ENCODE measurements around the gene KAZN. TPM values are rescaled to one million over a fixed set of nuclear protein-coding genes. Genes with fewer than 3 reads are reported as not detected.
A peak's percentile ranks its signal among the peaks of the same experiment; 100 is the strongest.

The KAZN gene
- total RNA-seq, 2 donors from 2014 or later = 0.31 to 1.4 TPM

DNA sequence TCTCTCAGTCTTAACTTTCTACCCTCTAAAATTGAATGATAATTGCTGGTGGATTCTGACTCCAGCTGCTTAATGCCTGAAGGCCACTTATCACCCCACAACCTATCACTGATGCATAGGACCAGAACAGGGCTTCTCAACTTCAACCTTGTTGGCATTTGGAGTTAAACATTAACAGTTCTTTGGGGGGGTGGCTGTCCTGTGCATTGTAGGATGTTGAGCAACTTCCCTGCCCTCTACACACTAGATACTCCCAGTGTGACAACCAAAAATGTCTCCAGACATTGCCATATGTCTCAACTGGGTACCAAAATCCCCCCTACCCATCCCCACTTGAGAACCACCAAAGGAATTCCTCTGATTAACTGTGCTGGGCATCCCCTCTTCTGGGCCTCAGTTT is 279.6 kb downstream of the KAZN start:
- no peak overlapping the region for H3K27ac Mint-ChIP-seq
- H3K27me3 Mint-ChIP-seq = peaks cover 13 to 20% of the 10 kb centered on the region in 2 donors
- H3K4me1 Mint-ChIP-seq (ENCODE audit: low read depth in 2 of 2) = no peaks in the 10 kb centered on the region
- H3K36me3 Mint-ChIP-seq = no peaks in the 10 kb centered on the region
- no peak for ATAC-seq
- no peak for DNase-seq (ENCODE audit: low spot score)
- H3K9me3 Mint-ChIP-seq = no peaks in the 10 kb centered on the region
- H3K4me3 Mint-ChIP-seq = no peak overlapping the region

DNA sequence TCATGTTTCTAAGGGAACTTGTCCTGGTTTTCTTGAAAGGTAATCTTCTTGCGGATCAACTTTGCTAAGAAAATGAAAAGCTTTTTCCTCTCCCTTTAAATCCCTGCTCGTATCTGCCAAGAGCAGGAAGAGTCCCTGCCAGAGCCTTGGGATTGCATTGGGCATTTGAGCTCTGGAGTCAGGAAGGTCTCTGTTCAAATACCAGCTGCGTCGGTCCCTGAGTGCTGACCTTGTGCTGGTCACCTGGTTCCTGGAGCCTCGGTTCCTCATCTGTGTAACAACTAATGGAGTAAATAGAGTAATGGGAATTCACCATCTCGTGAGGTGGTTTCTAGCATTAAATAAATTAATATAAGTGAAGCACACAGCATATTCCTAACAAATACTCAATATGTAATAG is 280.5 kb downstream of the KAZN start:
- no peak for ATAC-seq
- no peak for DNase-seq (ENCODE audit: low spot score)
- Mint-ChIP-seq H3K4me3 (no peak overlapping the region), H3K36me3 (no peaks in the 10 kb centered on the region), H3K9me3 (no peaks in the 10 kb centered on the region), H3K27me3 (peaks cover 13 to 20% of the 10 kb centered on the region in 2 donors), H3K27ac (no peak overlapping the region), H3K4me1 (ENCODE audit: low read depth in 2 of 2) (no peaks in the 10 kb centered on the region)

DNA sequence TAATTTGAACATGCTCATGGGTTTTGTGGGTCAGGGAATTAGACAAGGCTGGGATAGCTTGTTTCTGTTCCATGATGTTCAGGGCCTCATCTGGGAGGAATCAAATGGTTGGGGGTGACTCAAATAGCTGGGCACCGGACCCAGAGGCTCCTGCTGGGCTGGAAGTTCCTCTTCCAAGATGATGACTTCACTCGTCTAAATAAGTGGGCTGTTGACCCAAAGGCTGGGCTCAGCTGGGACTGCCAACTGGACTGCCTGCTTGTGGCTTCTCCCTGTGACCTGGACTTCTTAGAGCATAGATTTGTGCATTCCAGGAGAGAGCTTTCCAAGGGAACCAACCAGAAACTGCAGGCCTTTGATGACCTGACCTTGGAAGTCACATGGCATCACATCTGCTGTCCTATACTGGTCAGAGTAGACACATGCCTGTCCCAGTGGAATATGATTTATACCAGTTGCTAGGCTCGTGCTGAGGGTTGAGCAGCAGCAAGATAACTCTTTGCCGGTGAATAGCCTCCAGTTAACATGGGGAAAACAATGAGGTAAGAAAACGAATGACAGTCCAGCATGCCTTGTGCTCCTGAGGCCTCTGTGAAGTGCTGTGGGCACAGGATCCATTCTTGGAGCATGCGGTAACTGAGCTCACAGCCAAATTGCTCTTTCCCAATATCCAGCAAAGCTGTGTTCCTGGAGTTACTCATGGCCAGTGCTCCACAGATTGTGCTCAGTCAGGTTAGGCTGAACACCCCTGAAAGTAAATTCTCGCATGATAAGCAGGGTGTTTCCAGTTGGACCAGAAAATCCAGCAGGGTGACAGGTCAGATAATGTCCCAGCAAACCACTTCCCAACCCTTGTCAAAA is 282.2 kb downstream of the KAZN start:
- Mint-ChIP-seq H3K36me3 (no peaks in the 10 kb centered on the region), H3K27me3 (peaks cover 19 to 25% of the 10 kb centered on the region in 2 donors), H3K9me3 (no peaks in the 10 kb centered on the region), H3K4me1 (ENCODE audit: low read depth in 2 of 2) (no peaks in the 10 kb centered on the region), H3K4me3 (no peak overlapping the region), H3K27ac (no peak overlapping the region)
- DNase-seq (ENCODE audit: low spot score) = no peak
- no peak for ATAC-seq

DNA sequence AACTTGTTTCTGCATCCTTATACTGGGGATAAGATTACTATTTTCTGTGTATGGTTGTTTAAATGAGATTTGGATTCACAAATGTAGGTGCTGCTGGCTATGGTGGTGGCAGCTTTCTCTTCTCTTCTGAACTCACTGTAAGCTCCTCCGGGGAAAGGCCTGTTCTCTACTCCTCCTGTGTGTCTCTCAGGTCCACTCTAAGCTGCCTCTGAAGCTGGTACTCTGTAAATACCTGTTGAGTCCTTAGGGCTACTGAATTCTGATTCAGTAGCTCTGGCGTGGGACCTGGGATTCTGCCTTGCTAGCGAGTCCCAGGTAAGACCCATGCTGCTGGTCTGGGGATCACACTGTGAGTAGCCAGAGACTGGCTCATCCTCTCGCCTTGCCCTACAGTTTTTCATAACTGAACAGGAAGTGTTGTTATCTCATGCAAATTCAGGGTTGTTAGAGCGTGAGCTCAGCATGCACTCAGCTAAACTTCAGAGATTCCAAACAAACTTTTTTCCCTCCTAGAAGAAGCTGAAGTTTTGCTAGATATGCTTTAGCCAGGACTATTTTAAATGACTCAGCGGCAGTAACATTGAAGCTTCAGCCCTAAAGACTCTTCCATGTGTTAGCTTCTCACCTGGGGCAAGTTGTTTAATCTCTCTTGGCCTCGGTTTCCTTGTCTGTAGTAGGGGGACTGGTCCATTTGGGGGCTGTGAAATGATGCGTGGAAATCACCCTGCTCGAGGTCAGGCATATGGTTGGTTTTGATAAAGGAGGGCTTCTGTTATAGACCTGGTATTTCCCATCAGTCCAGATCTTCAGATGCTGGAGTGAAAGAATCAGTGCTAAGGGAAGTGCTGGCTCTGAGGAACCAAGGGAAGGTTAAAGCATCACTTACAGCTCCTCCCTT is 283.5 kb downstream of the KAZN start:
- H3K4me1 Mint-ChIP-seq (ENCODE audit: low read depth in 2 of 2) = no peaks in the 10 kb centered on the region
- no peaks in the 10 kb centered on the region for H3K36me3 Mint-ChIP-seq
- ATAC-seq (no peak), DNase-seq (ENCODE audit: low spot score) (no peak)
- H3K4me3 Mint-ChIP-seq = no peak overlapping the region
- H3K27ac Mint-ChIP-seq = no peak overlapping the region
- H3K9me3 Mint-ChIP-seq = no peaks in the 10 kb centered on the region
- H3K27me3 Mint-ChIP-seq = peaks cover 15 to 32% of the 10 kb centered on the region in 2 donors

DNA sequence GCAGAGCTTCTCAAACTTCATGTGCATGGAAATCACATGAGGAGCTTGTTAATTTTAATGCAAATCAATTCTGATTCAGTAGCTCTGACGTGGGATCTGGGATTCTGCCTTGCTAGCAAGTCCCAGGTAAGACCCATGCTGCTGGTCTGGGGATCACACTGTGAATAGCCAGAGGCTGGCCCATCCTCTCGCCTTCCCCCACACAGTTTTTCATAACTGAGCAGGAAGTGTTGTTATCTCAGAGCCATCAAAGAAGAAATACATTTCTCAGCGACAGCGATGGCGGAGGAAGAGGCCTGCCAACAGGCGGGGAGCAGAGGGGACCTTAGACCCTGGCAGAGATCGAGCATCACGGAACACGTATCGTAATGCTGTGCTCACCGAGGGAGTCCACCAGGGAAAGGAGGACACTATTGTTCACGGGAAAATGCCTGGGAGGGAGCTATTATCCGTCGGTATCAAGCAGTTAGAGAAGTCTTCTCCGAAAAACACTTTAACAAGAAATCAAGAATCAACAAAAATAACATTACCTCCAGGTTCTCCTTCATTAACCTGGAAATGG is 286.2 kb downstream of the KAZN start:
- Mint-ChIP-seq H3K27me3 (peaks cover 13 to 36% of the 10 kb centered on the region in 2 donors), H3K9me3 (no peaks in the 10 kb centered on the region), H3K4me1 (ENCODE audit: low read depth in 2 of 2) (no peaks in the 10 kb centered on the region), H3K4me3 (no peak overlapping the region), H3K27ac (no peak overlapping the region), H3K36me3 (no peaks in the 10 kb centered on the region)
- ATAC-seq (no peak), DNase-seq (ENCODE audit: low spot score) (no peak)

DNA sequence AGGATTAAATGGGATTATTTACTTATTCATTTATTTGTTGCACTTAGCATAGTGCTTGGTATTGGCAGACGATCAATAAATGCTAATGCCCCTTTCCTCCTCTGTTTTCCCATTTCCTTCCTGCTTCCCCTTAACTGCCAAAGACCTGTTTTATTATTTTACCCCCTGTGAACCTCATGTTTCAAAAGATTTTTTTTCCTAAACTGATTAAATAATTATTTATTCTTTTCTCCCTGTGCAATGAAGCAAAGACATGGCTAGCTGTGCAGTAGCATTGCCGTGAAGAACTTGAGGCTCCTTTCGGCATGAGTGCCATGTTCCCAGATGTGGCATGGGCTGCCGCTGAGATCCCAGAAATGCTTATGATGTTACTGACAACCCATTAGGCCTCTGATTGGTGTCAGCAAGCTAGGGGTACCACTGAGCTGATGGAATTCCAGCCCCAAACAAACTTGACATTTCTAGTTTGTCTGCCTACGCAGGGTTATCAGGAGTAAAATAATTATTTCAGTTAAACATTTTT is 288.6 kb downstream of the KAZN start:
- no peak for ATAC-seq
- Mint-ChIP-seq H3K36me3 (no peaks in the 10 kb centered on the region), H3K4me1 (ENCODE audit: low read depth in 2 of 2) (no peaks in the 10 kb centered on the region), H3K9me3 (no peaks in the 10 kb centered on the region), H3K27me3 (peaks cover 8 to 31% of the 10 kb centered on the region in 2 donors), H3K27ac (no peak overlapping the region), H3K4me3 (no peak overlapping the region)
- DNase-seq (ENCODE audit: low spot score) = no peak

DNA sequence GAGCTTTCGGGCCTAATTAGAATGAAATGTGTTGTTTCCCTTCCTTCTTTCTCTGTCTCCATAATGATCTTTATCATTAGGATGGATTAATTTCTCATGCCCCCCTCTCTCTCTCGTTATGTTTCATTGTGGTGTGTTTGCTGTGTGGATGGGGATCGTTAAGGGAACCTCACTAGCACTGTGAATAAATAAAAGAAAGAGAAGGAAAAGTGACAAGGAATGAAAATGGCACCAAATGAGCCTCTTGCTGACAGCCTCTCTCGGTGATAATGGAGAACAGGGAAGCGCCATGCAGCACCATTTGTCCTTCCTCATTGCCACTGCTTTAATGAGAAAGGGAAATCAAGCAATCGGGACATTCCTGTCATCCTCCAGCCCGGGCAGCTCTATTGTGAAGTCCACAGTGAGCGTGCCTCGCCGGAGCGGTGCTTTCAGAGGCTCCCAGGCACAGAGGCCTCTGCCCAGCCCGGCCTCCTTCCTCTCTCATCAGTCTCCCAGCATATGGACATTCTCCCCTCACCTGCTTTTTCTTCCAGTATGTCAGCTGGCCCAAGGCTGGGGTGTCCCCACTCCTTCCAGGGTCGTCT is 289.4 kb downstream of the KAZN start:
- peaks cover 9 to 30% of the 10 kb centered on the region in 2 donors for H3K27me3 Mint-ChIP-seq

DNA sequence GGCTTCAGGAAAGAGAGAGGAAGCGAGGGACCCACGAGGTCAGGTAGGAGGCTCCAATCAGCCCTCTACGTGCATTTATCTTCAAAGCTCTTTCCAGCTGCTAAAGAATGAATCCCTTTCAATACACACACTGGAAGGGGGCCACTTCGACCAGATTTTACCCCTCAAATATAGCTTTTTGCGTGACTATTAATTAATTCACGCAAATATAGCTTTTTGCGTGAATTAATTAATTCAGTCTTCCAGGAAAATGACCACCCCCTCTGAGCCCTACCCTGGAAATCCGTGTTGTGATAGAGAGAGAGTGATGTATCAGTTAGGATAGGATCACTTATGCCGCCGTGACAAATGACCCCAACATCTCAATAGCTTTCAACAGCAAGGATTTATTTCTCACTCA is 289.9 kb downstream of the KAZN start:
- no peak for ATAC-seq
- Mint-ChIP-seq H3K9me3 (no peaks in the 10 kb centered on the region), H3K27ac (no peak overlapping the region), H3K4me3 (no peak overlapping the region), H3K4me1 (ENCODE audit: low read depth in 2 of 2) (no peaks in the 10 kb centered on the region), H3K27me3 (peaks cover 7 to 31% of the 10 kb centered on the region in 2 donors), H3K36me3 (no peaks in the 10 kb centered on the region)
- DNase-seq (ENCODE audit: low spot score) = no peak

More for the DNA sequence above, 289.4 kb downstream of the KAZN start:
- Mint-ChIP-seq H3K4me3 (no peak overlapping the region), H3K9me3 (no peaks in the 10 kb centered on the region), H3K36me3 (no peaks in the 10 kb centered on the region), H3K4me1 (ENCODE audit: low read depth in 2 of 2) (no peaks in the 10 kb centered on the region), H3K27ac (no peak overlapping the region)
- DNase-seq (ENCODE audit: low spot score) = no peak
- ATAC-seq = no peak

DNA sequence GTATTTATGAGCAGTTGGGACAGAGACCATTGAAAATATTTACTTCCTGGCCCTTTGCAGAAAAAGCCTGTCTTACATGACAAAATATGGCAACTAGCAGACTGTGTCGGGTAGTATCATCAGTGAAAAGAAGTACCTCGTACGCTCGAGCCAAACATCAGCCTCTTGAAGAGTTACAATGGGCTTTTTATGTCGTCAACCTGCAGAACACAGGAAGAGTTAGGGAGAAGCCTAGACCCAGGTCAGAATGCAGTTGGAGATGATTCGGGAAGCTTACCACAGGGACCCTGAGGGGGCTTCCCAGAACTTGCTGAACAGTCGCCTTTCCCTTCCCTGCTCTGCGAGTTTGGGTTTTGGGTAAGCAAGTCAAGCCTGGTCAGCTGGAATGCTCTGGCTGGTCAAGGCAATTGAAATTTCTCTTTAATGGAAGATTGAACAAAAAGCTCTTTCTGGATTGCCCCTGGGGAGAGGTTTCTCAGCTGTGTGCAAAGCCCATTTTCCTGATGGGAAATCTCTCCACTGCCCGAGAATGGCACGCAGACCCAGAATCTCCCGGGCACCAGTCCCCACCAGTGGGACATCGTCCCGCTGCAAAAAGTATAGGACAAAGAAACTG is 291.4 kb downstream of the KAZN start:
- peaks cover 10 to 27% of the 10 kb centered on the region in 2 donors for H3K27me3 Mint-ChIP-seq
- no peaks in the 10 kb centered on the region for H3K9me3 Mint-ChIP-seq
- ATAC-seq (no peak), DNase-seq (ENCODE audit: low spot score) (no peak)
- no peaks in the 10 kb centered on the region for H3K36me3 Mint-ChIP-seq
- H3K4me1 Mint-ChIP-seq (ENCODE audit: low read depth in 2 of 2) = no peaks in the 10 kb centered on the region
- no peak overlapping the region for H3K4me3 Mint-ChIP-seq
- H3K27ac Mint-ChIP-seq = no peak overlapping the region

DNA sequence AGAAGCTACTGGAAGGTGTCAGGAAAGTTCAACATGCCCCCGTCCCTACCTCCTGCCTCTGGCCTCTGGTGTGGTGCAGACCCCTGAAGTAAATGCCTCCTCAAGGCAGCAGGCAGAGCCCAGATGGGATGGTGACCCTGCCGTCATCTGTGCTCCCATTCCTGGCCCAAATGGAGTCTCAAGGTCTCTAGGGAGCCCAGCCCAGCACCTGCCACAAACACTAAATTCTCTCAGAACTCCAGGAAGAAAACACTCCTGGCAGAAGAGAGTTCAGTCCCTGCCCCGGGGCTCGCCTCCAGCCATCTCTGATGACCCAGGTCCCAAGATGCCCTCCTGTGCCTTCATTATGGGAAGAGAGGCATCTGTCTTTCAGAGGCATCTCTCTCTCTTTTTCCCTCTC is 293.5 kb downstream of the KAZN start:
- no peak for ATAC-seq
- H3K27me3 Mint-ChIP-seq = peaks cover 12 to 17% of the 10 kb centered on the region in 2 donors
- no peak overlapping the region for H3K4me3 Mint-ChIP-seq
- no peaks in the 10 kb centered on the region for H3K4me1 Mint-ChIP-seq (ENCODE audit: low read depth in 2 of 2)
- no peak for DNase-seq (ENCODE audit: low spot score)
- no peak overlapping the region for H3K27ac Mint-ChIP-seq
- no peaks in the 10 kb centered on the region for H3K9me3 Mint-ChIP-seq
- no peaks in the 10 kb centered on the region for H3K36me3 Mint-ChIP-seq

DNA sequence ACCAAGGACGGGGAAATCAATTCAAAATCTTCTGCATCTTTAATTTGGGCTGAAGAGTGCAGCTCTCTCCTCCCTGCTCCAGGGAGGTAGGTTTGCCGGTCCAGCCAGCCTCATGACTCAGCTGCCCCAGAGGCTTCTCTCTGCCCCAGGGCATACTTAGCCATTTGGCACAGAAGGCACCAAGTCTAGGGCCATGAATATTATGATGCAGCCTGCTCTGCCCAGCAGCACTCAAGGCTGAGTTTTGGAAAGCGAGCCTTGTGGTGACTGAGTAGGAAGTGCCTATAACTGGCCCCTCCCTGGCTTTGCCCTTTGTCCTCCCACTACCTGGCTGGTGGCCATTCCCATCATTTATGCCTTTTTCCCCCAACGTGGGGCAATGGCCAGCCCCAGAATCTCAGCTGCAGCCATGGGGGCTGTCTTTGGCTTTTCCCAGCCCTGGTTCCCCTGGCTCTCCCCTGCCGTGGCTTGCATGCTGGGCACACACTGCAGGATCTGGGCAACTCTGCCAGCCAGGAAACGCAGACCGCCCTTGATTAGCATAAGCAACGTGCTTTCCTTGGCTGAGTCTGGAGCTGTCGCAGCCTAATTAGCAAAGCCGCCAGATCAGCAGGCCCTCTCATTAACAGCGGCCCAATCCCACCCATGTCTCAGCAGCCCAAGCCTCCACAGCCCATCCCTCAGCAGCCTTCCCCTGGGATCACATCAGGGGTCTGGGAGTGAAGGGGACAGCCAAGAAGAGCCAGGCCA is 296.5 kb downstream of the KAZN start:
- peaks cover 15 to 24% of the 10 kb centered on the region in 2 donors for H3K27me3 Mint-ChIP-seq
- H3K4me1 Mint-ChIP-seq (ENCODE audit: low read depth in 2 of 2) = no peaks in the 10 kb centered on the region
- peak in 1 of 2 donors; percentile 26 for ATAC-seq
- no peak overlapping the region for H3K27ac Mint-ChIP-seq
- no peak overlapping the region for H3K4me3 Mint-ChIP-seq
- DNase-seq (ENCODE audit: low spot score) = no peak
- H3K36me3 Mint-ChIP-seq = no peaks in the 10 kb centered on the region
- no peaks in the 10 kb centered on the region for H3K9me3 Mint-ChIP-seq

DNA sequence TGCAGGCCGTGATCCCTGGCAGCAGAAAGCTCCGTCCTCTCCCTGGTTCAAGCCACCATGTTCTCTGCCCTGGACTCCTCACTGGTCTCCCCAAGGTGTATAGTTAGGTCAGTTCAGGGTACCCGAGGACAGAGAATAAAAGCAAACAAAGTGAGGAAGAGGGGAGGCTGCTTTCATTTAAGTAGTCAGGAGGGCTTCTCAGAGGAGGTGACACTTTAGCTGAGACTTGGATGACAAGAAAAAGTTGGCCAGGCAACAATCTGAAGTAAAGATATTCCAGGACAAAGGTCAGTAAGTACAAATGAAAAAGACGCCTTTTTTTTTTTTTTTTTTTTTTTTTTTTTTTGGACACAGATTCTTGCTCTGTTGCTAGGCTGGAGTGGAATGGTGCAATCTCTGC is 297.2 kb downstream of the KAZN start:
- H3K27ac Mint-ChIP-seq = no peak overlapping the region
- H3K9me3 Mint-ChIP-seq = no peaks in the 10 kb centered on the region
- no peak for ATAC-seq
- no peak for DNase-seq (ENCODE audit: low spot score)
- peaks cover 17 to 24% of the 10 kb centered on the region in 2 donors for H3K27me3 Mint-ChIP-seq
- no peaks in the 10 kb centered on the region for H3K4me1 Mint-ChIP-seq (ENCODE audit: low read depth in 2 of 2)
- no peaks in the 10 kb centered on the region for H3K36me3 Mint-ChIP-seq
- no peak overlapping the region for H3K4me3 Mint-ChIP-seq
